Measurements from ENCODE around the gene MARK1.

- no peak for TF ChIP-seq FOXM1 (IDR thresholded peaks at IDR 0.05; ENCODE audit: borderline replicate concordance)
- no peak for TF ChIP-seq TARDBP (IDR thresholded peaks at IDR 0.05)
- no peak for TF ChIP-seq NFRKB (IDR thresholded peaks at IDR 0.05)
- TF ChIP-seq SUZ12 (IDR thresholded peaks at IDR 0.05) = no peak
- TF ChIP-seq L3MBTL2 (conservative IDR thresholded peaks at IDR 0.05) = no peak
- no peak for TF ChIP-seq BHLHE40 (IDR thresholded peaks at IDR 0.05; ENCODE audit: borderline replicate concordance)
- TF ChIP-seq SP1 (IDR thresholded peaks at IDR 0.05) = no peak
- TF ChIP-seq ZNF384 (IDR thresholded peaks at IDR 0.05) = no peak
- no peak for TF ChIP-seq CTBP1 (IDR thresholded peaks at IDR 0.05; ENCODE audit: borderline replicate concordance)
Measured at GRCh38 chr1:220710333-220710732, 182.4 kb downstream of the MARK1 start.

Data from HEK293T (cell line).